HepG2 (cell line): ENCODE data around the gene ALG9. TPM values are rescaled to one million over a fixed set of nuclear protein-coding genes. Genes with fewer than 3 reads are reported as not detected.
A peak's percentile ranks its signal among the peaks of the same experiment; 100 is the strongest.

Experiments
- ATRX ChIP-seq: sonication (generic); formaldehyde crosslinking; IDR thresholded peaks from 2 replicates; pipeline ENCODE4 v1.4.0; 2020; ENCODE audit warnings: missing genetic modification reagents, borderline replicate concordance
- ERF ChIP-seq: IDR thresholded peaks from 2 replicates; pipeline ENCODE4 v1.6.1; 2018; ENCODE audit warnings: missing biosample characterization, missing genetic modification reagents
- FIP1L1 ChIP-seq: fragments of 200-400 bp; formaldehyde crosslinking; IDR thresholded peaks from 2 replicates; pipeline ENCODE4 v1.6.1; 2018; ENCODE audit warnings: low read depth, mild to moderate bottlenecking, low read length, moderate library complexity, borderline replicate concordance; ENCODE audit not compliant: insufficient read depth
- GABPA ChIP-seq, 2 experiments: IDR thresholded peaks; 2 replicates each; pipeline ENCODE4 v1.6.1; 2011 to 2016; ENCODE audit warnings: low read depth in 2 of 2, low read length in 1 of 2, missing biosample characterization in 1 of 2, missing genetic modification characterization in 1 of 2
- HNF4A ChIP-seq: sonication (generic); formaldehyde crosslinking; IDR thresholded peaks from 2 replicates; pipeline ENCODE4 v1.4.0; 2020; ENCODE audit warnings: missing genetic modification reagents
- NCOA2 ChIP-seq: sonication (generic); formaldehyde crosslinking; IDR thresholded peaks from 2 replicates; pipeline ENCODE4 v1.8.0; 2022; ENCODE audit warnings: inconsistent platforms
- PRPF4 ChIP-seq: fragments of 200-400 bp; formaldehyde crosslinking; IDR thresholded peaks from 2 replicates; pipeline ENCODE4 v1.6.1; 2016; ENCODE audit warnings: low read length, low read depth; ENCODE audit not compliant: poor library complexity, severe bottlenecking
- RBM22 ChIP-seq: fragments of 200-400 bp; formaldehyde crosslinking; optimal IDR thresholded peaks from 2 replicates; pipeline ENCODE3; 2017; ENCODE audit warnings: mild to moderate bottlenecking, low read length, moderate library complexity
- SP4 ChIP-seq: sonication (generic); formaldehyde crosslinking; IDR thresholded peaks from 2 replicates; pipeline ENCODE4 v1.8.1; 2023; ENCODE audit warnings: mild to moderate bottlenecking, missing genetic modification reagents
- TOPORS ChIP-seq: sonication (generic); formaldehyde crosslinking; IDR thresholded peaks from 2 replicates; pipeline ENCODE4 v1.8.0; 2023; ENCODE audit warnings: mild to moderate bottlenecking, missing genetic modification reagents
- WIZ ChIP-seq: sonication (generic); formaldehyde crosslinking; IDR thresholded peaks from 2 replicates; pipeline ENCODE4 v1.5.1; 2020; ENCODE audit warnings: mild to moderate bottlenecking, missing genetic modification reagents
- YY1 ChIP-seq: IDR thresholded peaks from 2 replicates; pipeline ENCODE4 v1.6.1; 2011; ENCODE audit warnings: low read length, low read depth, moderate library complexity, mild to moderate bottlenecking; ENCODE audit not compliant: insufficient read depth, insufficient replicate concordance
- ZFP37 ChIP-seq: sonication (generic); formaldehyde crosslinking; IDR thresholded peaks from 2 replicates; pipeline ENCODE4 v1.4.0; 2020; ENCODE audit warnings: missing genetic modification reagents, borderline replicate concordance
- ZNF124 ChIP-seq: sonication (generic); formaldehyde crosslinking; IDR thresholded peaks from 2 replicates; pipeline ENCODE4 v1.4.0; 2020; ENCODE audit warnings: missing genetic modification reagents
- ZNF143 ChIP-seq: sonication (generic); formaldehyde crosslinking; IDR thresholded peaks from 2 replicates; pipeline ENCODE4 v1.4.0; 2020; ENCODE audit warnings: missing genetic modification reagents
- ZNF235 ChIP-seq: sonication (generic); formaldehyde crosslinking; IDR thresholded peaks from 2 replicates; pipeline ENCODE4 v1.8.1; 2023; ENCODE audit warnings: mild to moderate bottlenecking, missing genetic modification reagents, borderline replicate concordance
- ZNF260 ChIP-seq: sonication (generic); formaldehyde crosslinking; IDR thresholded peaks from 2 replicates; pipeline ENCODE4 v1.4.0; 2020; ENCODE audit warnings: missing genetic modification reagents, low read depth, mild to moderate bottlenecking, borderline replicate concordance
- ZNF740 ChIP-seq: sonication (generic); formaldehyde crosslinking; IDR thresholded peaks from 2 replicates; pipeline ENCODE4 v1.4.0; 2020; ENCODE audit warnings: missing genetic modification reagents
- ZNF749 ChIP-seq: sonication (generic); formaldehyde crosslinking; IDR thresholded peaks from 2 replicates; pipeline ENCODE4 v1.8.0; 2022; ENCODE audit warnings: mild to moderate bottlenecking, missing genetic modification reagents, moderate library complexity, borderline replicate concordance
- ZNF781 ChIP-seq: sonication (generic); formaldehyde crosslinking; IDR thresholded peaks from 2 replicates; pipeline ENCODE4 v1.5.1; 2020; ENCODE audit warnings: borderline replicate concordance, mild to moderate bottlenecking, missing genetic modification reagents; ENCODE audit errors: not compliant biosample characterization
- ZNF790 ChIP-seq: sonication (generic); formaldehyde crosslinking; IDR thresholded peaks from 2 replicates; pipeline ENCODE4 v1.8.0; 2022; ENCODE audit warnings: missing genetic modification reagents, mild to moderate bottlenecking, borderline replicate concordance
- polyA plus RNA-seq, 8 experiments: library from polyadenylated mRNA; depleted of rRNA in 3 of 8; stranded (reverse) in 7 of 8; unstranded in 1 of 8; fragments of >200 nt; fragmentation: Illumina TruSeq in 4 of 8; extraction: Trizol in 4 of 8; gene quantifications; 2 replicates each; pipeline versions ENCODE4 v1.2.1 to v1.2.3, GENCODE V29; 2011 to 2016; ENCODE audit warnings: low read depth in 4 of 8, missing spikeins in 1 of 8, mixed read lengths in 1 of 8; ENCODE audit not compliant: insufficient read depth in 1 of 8
- total RNA-seq, 5 experiments: library from RNA; depleted of rRNA; stranded (reverse); fragments of >200 nt; fragmentation: Illumina TruSeq; extraction: Trizol; gene quantifications; 2 replicates each; pipeline ENCODE4 v1.2.3, GENCODE V29; 2016; ENCODE audit warnings: low read depth in 1 of 5
- TF ChIP-seq, protein P1 (sequence below): sonication (generic); formaldehyde crosslinking; IDR thresholded peaks from 2 replicates; pipeline ENCODE4 v1.5.0; 2020; ENCODE audit warnings: mild to moderate bottlenecking, missing genetic modification reagents
- TF ChIP-seq, protein P2 (sequence below): sonication (generic); formaldehyde crosslinking; IDR thresholded peaks from 2 replicates; pipeline ENCODE4 v1.5.1; 2020; ENCODE audit warnings: missing genetic modification reagents, mild to moderate bottlenecking, borderline replicate concordance

The ALG9 gene
- total and polyA plus RNA-seq, 2 of the 13 experiments (the other 11 are each of a cell fraction or from before 2014, with no cell fraction given) = 39.4 to 40.6 TPM

DNA sequence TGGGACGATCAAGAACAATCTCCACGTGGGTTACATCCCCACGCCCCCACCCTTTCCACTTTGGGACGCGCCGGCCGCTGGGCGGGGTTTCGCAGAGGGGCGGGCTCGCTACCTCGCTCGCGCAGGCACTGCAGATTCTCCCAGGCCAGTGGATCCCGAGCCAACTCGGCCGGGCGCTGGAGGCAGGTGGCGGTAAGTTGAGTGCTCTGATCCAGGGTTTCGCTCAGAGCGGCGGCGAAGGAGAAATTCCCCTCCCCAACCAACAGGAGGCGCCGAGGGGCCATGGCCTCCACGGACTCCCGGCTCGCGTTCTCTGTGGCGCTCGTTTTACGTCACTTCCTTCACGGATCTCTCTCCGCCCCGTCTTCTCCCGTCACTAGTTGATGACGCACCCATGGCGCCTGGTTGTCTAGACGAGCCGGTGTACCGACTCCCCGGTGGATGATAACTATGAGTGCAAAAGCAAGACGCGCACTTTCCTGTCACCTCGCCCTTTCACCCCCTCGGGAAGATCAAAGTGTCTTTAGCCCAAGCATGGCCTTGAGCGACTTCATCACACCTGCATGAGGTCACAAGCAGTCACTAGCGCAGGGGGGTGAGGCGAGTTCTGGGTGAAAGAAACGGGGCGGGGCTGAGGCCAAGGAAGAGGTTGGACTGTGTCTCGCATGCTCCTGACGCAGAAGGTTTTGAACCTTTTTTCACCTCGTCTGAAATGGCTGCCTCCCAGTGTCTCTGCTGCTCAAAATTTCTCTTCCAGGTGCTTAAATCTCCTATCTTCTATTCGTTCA is 7.7 kb upstream of the ALG9 start, which contains the start of the genes CFAP68 and FDXACB1 (continued):
- TF ChIP-seq, protein P1, sequence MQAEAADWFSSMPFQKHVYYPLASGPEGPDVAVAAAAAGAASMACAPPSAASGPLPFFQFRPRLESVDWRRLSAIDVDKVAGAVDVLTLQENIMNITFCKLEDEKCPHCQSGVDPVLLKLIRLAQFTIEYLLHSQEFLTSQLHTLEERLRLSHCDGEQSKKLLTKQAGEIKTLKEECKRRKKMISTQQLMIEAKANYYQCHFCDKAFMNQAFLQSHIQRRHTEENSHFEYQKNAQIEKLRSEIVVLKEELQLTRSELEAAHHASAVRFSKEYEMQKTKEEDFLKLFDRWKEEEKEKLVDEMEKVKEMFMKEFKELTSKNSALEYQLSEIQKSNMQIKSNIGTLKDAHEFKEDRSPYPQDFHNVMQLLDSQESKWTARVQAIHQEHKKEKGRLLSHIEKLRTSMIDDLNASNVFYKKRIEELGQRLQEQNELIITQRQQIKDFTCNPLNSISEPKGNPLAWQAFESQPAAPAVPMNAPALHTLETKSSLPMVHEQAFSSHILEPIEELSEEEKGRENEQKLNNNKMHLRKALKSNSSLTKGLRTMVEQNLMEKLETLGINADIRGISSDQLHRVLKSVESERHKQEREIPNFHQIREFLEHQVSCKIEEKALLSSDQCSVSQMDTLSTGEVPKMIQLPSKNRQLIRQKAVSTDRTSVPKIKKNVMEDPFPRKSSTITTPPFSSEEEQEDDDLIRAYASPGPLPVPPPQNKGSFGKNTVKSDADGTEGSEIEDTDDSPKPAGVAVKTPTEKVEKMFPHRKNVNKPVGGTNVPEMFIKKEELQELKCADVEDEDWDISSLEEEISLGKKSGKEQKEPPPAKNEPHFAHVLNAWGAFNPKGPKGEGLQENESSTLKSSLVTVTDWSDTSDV (CRISPR knock-in tag) = no peak
- TF ChIP-seq ZNF260 (CRISPR knock-in tag) = no peak
- peak; percentile 59 for TF ChIP-seq ZNF143 (CRISPR knock-in tag)
- peak; percentile 58; the same call in 1 of the 2 replicates for TF ChIP-seq HNF4A (CRISPR knock-in tag)
- TF ChIP-seq ERF (CRISPR knock-in tag) = peak; percentile 77
- TF ChIP-seq, protein P2, sequence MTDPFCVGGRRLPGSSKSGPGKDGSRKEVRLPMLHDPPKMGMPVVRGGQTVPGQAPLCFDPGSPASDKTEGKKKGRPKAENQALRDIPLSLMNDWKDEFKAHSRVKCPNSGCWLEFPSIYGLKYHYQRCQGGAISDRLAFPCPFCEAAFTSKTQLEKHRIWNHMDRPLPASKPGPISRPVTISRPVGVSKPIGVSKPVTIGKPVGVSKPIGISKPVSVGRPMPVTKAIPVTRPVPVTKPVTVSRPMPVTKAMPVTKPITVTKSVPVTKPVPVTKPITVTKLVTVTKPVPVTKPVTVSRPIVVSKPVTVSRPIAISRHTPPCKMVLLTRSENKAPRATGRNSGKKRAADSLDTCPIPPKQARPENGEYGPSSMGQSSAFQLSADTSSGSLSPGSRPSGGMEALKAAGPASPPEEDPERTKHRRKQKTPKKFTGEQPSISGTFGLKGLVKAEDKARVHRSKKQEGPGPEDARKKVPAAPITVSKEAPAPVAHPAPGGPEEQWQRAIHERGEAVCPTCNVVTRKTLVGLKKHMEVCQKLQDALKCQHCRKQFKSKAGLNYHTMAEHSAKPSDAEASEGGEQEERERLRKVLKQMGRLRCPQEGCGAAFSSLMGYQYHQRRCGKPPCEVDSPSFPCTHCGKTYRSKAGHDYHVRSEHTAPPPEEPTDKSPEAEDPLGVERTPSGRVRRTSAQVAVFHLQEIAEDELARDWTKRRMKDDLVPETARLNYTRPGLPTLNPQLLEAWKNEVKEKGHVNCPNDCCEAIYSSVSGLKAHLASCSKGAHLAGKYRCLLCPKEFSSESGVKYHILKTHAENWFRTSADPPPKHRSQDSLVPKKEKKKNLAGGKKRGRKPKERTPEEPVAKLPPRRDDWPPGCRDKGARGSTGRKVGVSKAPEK = no peak
- TF ChIP-seq WIZ (CRISPR knock-in tag) = no peak
- peak; percentile 75 for TF ChIP-seq GABPA (IDR thresholded peaks at IDR 0.05; ENCODE audit: low read depth, low read length)
- TF ChIP-seq GABPA (CRISPR knock-in tag; IDR thresholded peaks at IDR 0.05; ENCODE audit: low read depth) = peak; percentile 97
- no peak for TF ChIP-seq PRPF4
- TF ChIP-seq FIP1L1 = no peak
- TF ChIP-seq TOPORS = 0 out of 2 replicates have a peak, but pooled peaks have one; percentile 48
- TF ChIP-seq YY1 = peak; percentile 84
- TF ChIP-seq SP4 (CRISPR knock-in tag) = peak; percentile 90
- peak; percentile 71 for TF ChIP-seq NCOA2
- peak; percentile 80 for TF ChIP-seq ZNF781
- peak; percentile 60; the same call in 1 of the 2 replicates for TF ChIP-seq ZNF124
- TF ChIP-seq ZNF235 = no peak
- TF ChIP-seq ZNF749 = peak; percentile 74; the same call in 1 of the 2 replicates
- TF ChIP-seq ZNF790 (CRISPR knock-in tag) = no peak
- TF ChIP-seq RBM22 = peak; percentile 48
- TF ChIP-seq ZNF740 = peak; percentile 67; the same call in 1 of the 2 replicates
- no peak for TF ChIP-seq ATRX
- TF ChIP-seq ZFP37 (CRISPR knock-in tag) = peak; percentile 25; the same call in 1 of the 2 replicates
